HG03060 (cell line): ENCODE measurements around the gene RAET1E.
A peak's percentile ranks its signal among the peaks of the same experiment; 100 is the strongest.
"Not testable (repeated sequence)": the region's sequence is repeated elsewhere in the genome, so short reads cannot be mapped to it uniquely, and the experiment has no call there.

Source experiments
- ATAC-seq: cut with Tn5 transposase; IDR thresholded peaks from one replicate; pipeline ENCODE4 v1.9.1; 2021; ENCODE audit warnings: low read depth, moderate number of reproducible peaks; ENCODE audit not compliant: unreplicated experiment

RAET1E gene

DNA sequence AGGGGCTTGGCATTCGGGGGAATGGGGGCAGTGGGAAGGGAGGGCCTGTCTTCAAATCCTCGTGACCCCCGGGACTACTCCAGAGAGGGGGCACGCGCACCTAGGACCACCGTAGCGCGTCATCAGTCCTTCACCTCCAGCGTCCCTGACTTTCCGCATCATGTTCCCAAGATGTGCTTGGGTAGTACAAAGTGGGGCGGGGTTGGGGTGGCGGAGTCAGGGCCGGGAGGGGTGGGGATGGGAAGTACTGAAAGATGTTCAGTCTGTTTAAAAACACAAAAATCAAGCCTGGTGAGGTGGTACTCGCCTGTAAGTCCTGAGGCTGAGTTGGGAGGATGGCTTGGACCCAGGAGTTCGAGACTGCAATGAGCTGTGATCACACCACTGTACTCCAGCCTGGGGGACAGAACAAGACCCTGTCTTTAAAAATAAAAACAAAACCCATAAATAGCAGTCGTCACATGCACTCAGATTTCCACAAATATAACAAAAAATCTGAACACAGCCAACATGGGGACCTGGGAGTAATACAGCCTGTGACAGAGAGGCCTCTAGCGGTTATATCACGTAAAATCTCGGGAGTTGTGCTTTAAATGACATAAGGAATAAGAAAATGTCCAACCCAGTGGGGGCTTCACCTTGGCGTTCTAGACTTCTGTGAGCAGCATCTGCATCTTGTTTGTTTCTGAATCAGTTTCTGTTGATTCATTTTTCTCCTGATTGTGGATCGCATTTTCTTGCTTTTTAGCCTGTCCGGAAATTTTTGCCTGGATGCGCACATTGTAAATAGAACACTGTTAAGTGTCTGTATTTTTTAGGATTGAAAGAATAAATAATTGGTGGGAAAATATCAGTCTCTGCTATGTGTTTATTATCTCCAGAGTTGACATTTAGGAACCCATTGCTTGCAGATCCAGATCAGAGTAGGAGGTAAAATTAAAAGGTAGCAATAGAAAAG is 33.1 kb downstream of the RAET1E start:
- ATAC-seq, result no peak

GRCh38 chr6:149863698-149864577 is 34.0 kb downstream of the RAET1E start, which contains the start of gene LRP11:
Gene LRP11, minus strand, starts transcription at chr6:149864359. Its CDS starts 339 bp downstream, at chr6:149864020.
- peak; percentile 51 for ATAC-seq

- ATAC-seq, result no peak
Measured at GRCh38 chr6:149862922-149863697, 34.8 kb downstream of the RAET1E start.

- not testable (repeated sequence) for ATAC-seq
Measured at GRCh38 chr6:149862424-149862738, 35.5 kb downstream of the RAET1E start.

DNA sequence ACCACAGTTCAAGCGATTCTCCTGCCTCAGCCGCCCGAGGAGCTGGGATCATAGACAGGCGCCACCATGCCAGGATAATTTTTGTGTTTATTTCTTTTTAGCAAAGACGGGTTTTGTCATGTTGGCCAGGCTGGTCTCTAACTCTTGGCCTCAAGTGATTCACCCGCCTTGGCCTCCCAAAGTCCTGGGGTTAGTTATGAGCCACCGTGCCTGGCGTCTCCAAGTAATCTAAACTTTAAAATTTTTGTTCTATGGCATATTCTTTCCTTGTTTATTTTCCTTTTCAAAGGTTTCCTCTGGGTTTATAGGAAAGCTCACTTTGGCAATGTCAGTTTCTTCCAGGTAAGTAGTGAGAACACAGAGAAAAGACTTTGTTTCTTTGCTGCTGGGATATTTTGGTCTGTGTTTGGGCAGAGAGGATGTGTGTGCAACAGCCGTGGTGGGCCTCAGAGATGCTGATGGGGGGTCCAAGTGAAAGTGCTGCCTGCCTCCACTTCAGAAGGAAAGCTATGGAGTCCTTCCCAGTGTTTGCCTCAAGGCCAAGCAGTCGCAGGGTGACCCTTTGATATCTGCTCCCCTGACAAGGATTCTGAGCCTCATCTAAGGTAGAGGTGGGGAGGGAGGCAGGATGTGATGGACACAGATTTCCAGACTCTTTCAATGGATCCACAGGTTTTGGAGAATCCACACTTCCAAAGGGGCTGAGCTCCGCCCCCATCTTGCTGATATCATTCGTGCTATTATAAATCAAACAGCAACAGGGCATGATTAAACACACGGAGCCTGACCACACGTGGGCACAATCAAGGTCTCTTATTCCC is 36.1 kb downstream of the RAET1E start:
- no peak for ATAC-seq

- no peak for ATAC-seq
Measured at GRCh38 chr6:149860834-149861602, 36.9 kb downstream of the RAET1E start.

DNA sequence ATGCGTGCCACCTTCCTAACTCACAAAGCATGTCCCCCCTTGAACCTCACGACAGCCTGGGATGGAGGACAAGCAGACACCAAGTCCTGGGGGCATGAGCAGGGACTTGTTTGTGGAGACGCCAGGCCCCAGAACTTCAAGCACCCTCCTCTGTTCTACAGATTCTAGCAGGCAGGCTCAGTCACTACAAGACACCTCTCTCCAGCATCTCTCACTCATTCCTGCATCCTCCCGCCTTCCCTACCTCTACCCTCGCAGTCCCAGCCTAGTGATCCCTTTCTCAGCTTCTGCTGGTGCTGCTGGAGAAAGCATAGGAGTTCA is 37.4 kb downstream of the RAET1E start:
- no peak for ATAC-seq

DNA sequence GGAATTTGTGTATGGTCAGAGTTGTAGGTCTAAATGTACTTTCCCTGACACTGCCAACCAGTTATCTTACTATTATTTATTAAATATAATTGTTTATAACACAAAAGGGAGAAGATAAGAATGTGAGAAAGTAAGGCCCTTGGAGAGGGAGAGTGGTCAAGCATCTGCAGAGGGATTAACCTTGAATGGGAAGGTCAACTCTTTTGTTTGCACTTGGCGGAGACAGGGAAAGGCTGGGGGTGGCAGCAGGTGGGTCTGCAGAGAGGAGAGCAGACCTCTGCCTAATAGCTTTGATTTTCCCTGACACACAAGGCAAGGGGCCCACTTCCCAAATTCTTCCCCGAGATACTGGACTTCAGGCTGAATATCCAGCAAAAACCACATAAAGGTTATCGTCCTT is 38.0 kb downstream of the RAET1E start:
- ATAC-seq, result no peak

DNA sequence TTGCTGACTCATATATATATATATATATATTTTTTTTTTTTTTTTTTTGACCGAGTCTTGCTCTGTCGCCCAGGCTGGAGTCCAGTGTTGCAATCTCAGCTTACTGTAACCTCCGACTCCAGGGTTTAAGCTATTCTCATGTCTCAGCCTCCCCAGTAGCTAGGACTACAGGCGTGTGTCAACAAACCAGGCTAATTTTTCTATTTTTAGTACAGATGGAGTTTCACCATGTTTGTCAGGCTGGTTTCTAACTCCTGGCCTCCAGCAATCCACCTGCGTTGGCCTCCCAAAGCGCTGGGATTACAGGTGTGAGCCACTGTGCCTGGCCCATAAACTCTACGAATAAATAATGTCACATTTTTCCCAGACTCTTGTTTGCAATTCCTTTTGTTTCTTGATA is 38.5 kb downstream of the RAET1E start:
- no peak for ATAC-seq

- ATAC-seq, result no peak
Measured at GRCh38 chr6:149857541-149857940, 40.4 kb downstream of the RAET1E start.

GRCh38 chr6:149856256-149856994 is 41.5 kb downstream of the RAET1E start:
- no peak for ATAC-seq

DNA sequence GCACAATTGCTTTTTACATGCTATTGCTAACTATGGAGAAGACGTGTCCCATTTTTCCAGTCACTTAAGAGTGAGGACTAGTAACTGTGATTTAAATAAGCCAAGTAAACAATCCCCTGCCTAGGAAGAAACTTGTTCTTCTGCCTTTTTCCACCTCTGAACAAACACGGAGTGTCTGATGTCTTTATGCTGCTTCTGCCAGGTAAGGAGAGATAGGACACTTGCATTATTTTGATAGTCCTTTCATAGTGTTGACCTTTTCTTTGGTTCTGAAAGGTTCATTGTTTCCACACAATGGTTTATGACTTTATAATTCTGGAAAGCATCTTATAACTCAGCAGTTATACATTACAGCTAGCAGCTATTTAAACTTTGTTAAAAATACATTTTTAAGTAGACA is 42.2 kb downstream of the RAET1E start:
- no peak for ATAC-seq

DNA sequence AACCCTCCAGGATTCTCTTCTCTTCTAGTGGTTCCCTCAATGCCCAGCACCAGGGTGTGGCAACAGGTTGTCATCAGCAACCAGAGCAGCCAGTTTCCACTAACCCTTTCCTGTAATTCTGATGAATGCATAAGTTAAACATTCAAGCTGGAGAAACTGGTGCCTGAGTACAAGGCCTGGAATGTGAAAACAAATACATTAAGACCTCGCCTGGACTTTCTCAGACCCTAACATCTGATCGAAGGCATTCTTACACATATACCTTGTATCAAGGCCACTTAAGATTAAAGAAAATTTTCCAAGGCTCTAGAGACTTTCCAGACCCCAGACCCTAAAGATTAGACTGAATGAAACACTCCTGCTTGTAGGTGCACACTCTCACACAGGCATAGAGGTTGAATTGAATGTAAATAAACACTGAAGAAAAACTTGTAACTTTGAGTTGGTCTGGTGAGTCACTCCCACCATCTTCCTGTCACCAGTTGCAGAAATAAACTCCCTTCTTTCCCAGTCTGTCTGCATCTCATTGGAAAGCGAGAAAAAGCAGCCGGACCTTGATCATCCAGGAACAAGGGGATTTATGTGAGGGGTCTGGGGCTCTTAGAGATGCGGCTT is 42.8 kb downstream of the RAET1E start:
- no peak for ATAC-seq

DNA sequence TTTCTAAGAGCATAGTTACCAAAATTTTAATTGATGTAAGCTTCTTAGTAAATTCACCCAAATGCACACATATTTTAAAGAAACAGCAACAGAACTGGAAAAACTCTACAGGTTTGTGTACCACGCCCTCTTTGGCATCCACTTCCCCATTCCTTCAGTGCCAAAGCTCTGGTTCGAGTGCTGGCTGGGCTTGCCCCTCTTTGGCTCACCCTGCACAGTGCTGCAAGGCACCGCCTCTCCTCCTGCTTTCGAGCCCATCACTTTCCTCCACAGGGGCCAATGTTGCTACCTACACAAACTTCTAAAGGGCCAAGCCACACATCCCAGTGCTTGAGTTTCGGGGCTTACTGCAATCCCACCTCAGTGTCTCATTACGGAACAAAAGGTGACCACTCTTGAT is 43.4 kb downstream of the RAET1E start:
- ATAC-seq, result no peak

GRCh38 chr6:149854017-149854416 is 43.9 kb downstream of the RAET1E start:
- ATAC-seq, result not testable (repeated sequence)

DNA sequence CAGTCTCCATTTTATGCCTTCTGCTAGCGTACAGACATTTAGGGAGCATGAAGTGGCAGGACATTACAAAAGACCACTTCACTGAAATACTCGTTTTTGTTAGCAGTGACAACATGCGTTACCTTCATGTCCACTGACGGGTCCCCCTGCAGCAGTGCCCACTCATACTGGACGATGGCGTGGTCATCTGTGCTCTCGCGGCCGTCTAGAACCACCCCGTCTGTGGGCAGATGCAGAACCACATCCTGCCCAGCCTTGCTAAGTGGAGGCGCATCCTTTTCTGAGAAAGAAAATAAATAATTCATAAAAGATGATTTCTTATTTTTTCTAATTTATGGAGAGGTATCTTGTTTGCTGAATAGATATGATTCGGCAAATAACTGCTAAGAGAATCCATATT is 45.0 kb downstream of the RAET1E start:
- no peak for ATAC-seq

DNA sequence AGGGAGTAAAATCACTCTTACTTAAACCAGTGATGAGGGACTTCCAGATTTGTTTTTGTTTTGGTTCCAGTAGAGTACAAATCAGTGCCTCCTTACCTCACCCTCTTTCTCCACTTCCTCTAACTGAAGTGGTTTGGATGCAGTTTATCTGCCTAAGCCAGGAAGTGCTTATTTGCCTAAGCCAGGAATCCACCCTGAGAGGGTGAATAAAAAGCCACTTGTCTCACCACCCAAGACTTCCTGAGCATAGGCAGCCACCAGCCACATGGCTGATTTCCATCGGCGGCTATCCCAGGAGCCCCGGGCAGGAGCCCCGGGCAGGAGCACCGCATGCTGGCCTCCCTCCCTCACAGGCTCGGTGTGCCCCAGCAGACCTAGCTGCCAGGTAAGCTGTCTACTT is 45.7 kb downstream of the RAET1E start:
- no peak for ATAC-seq

GRCh38 chr6:149851461-149852110 is 46.3 kb downstream of the RAET1E start:
- ATAC-seq, result no peak
